NK-92 treated with Interleukin-12 subunit alpha and Interleukin-12 subunit beta, amount 100 ng/mL, for 24 hours (cell line): Measurements from ENCODE around the gene ZNF710.
A peak's percentile ranks its signal among the peaks of the same experiment; 100 is the strongest.

Experiments
- DNase-seq: peaks from one replicate; lab custom pipeline; 2025; lab: John Stamatoyannopoulos, UW

ZNF710 gene

DNA sequence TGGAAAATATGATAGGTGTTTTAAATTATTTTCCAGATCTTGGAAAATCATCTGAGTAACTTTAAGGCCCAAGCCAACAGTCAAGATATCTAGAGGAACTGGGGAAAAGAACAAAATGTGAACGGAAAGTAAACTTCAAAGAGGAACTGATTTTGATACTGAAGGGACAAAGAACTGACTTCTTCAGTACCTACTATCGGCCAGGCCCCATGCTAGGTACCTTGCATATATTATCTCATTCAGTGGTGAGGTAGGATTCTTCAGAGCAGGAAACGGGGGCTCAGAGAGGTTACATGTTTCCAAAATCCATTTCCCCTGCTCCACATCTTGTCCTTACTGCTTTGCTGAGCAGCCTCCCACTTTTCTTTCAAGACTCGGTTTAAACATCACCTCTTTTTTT, 9.8 kb upstream of the ZNF710 start:
- no peak for DNase-seq

DNA sequence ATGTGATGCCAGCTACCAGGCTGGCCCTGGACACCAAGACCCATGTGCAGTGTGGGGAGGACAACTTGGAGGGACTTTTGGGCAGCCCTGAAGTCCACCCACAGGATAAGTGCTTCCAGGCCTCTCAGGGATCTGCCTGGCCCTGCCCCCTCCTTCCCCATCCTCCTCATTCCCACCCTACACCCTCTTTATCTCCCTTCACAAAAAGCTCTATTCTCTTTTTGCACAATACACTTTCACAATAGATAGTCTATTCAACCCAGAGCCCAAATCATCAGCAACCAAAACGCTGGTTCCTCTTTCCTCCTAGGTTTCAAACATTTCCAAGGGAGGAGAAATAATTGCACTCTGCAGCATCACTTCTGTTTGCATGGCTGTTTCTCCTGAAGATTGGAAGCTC, 7.8 kb upstream of the ZNF710 start:
- DNase-seq = no peak

DNA sequence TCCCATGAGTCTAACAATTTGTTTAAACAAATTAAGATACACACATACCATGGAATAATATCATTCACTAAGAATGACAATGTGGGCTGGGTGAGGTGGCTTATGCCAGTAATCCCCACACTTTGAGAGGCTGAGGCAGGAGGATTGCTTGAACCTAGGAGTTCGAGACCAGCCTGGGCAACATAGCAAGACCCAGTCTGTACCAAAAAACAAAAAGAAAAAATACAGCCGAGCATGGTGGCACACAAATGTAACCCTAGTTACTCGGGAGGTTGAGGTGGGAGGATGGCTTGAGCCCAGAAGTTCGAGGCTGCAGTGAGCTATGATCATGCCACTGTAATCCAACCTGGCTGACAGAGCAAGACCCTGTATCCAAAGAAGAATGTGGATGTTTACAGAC, 4.0 kb upstream of the ZNF710 start:
- DNase-seq = no peak

GRCh38 chr15:89998141-89998661, 2.9 kb upstream of the ZNF710 start:
- no peak for DNase-seq

GRCh38 chr15:89998923-89999675, 2.0 kb upstream of the ZNF710 start:
- no peak for DNase-seq

GRCh38 chr15:89999676-90000185, 1.4 kb upstream of the ZNF710 start:
- no peak for DNase-seq

DNA sequence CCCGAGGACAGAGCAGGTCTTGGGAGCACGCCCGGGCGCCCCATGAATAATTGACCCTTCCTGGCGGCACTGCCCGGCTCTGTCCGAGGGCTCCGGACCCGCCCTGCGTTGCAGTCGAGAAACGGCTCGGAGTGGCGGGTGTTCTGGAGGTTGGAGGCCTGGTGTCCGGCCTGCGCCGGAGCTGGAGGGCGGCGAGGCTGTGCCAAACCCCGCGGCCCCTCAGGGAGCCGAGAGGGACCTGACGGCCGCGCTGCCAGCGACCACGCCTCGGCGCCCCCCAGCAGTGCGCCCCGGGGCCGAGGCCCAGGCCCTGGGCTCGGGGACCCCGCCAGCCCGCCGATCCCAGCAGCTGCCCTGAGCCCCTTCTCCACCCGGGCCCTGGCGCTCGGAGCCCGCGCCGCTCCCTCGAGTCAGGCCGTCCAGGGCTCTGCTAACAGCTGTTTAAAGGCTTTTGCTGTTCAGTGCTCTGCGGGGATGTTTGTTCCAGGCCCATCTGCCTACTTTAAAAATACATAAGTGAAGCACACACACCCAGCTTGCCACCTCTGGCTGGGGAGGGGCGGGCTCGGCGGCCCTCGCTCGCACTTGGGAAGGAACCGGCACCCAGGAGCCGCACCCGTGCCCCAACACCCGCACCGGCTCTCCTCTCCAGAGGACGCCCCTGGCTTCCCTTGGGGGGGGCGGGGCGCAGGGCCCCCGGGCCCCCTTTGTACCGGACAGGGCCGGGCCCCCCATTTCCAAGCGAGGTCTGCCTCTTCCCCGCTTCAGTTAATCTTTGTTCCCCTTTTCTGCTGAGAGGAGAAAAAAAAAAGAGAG, 730 bp upstream of the ZNF710 start:
- no peak for DNase-seq

- peak; percentile 62 for DNase-seq
Measured at GRCh38 chr15:90001683-90002427, 731 bp downstream of the ZNF710 start.

- DNase-seq = no peak
Measured at GRCh38 chr15:90002428-90002844, 1.3 kb downstream of the ZNF710 start.

DNA sequence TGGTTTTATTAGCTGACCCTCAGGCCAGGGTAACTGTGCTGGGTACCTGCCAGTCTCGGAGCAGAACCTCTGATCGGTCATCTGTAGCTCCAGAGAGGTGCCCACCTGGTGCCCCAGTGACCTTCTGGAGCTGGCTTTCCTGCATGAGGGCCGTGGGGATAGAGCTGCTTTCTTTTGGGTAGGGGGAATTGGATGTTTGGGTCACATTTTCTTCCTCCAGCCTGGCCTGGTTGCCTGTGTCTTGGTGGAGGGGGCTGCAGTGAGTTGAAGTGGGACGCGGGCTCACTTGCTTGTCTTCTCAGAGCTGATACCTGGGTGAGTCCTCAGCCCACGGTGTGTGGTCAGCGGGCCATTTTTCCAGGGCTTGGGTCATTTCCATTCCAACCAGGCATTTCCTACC, 2.6 kb downstream of the ZNF710 start:
- no peak for DNase-seq

DNA sequence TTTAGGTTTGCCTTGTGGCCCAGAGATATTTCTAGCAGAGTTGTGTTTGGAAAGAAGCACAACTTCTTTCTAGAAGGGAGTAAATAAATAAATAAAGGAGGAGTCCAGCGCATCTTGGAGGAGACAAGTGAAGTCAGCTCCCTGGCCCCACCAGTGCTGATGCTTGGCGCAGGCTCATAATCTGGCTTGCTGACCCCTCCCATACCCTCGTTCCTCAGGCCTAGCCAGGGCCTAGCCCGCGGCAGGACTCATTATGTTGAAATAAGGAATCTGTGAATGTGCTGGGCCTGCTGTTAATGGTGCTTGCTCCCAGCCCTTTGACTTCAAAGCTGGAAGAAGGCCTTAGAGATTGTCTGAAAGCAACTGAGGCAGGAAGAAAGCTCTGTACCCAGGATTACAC, 3.1 kb downstream of the ZNF710 start:
- no peak for DNase-seq

DNA sequence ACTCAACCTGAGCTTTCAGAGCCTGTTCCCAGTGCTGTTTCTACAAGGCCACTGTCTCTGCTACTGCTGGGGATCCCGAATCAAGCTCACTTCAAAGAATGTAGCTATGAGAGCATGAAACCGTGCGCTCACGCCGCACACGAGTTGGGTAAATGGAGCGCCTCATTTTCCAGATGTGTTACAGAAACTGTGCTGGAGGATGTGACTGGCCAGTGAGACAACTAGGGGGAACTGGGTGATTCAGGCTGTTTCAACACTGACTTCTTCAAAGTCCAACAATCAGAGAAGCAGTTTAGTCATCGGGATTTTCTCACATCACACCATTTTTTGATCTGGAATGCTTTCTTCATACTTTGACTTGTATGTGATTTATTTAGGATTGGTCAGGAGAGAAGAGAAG, 3.5 kb downstream of the ZNF710 start:
- no peak for DNase-seq

DNA sequence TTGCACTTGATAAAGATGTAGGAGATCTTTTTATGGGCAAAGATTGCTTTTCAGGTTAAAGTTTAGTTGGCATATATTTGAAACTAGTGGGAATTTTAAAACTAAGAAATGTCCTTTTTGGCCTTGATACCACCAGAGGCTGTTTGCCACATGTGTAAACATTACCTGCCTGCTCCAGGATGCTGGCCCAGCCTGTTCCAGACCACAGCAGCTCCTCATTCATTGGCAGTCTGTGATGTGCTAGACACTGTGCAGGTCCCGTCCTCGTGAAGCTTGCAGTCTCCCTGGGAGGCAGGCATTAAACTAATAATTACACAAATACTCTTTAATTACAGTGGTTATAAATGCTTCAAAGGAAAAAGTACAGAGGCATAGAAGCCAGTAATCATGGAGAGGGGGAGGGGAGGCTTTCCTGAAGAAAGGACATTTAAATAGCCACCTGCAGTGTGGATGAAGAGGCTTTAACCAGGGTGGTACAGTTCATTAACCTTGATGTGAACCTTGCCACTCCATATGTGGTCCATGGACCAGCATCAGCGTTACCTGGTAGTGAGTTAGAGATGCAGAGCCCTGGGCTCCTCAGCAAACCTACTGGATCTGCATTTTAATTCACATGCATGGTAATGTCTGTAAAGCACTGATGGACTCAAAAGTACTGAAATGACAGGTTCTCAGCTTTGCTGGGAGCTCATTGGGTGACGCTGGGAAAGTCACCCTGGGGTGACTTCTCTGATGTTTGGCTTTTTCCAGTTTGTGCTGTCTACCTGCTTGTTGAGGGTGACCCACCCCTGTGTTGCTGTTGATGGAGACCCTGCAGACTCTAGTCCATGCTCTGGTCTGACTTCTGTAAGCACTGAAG, 5.3 kb downstream of the ZNF710 start:
- DNase-seq = no peak

DNA sequence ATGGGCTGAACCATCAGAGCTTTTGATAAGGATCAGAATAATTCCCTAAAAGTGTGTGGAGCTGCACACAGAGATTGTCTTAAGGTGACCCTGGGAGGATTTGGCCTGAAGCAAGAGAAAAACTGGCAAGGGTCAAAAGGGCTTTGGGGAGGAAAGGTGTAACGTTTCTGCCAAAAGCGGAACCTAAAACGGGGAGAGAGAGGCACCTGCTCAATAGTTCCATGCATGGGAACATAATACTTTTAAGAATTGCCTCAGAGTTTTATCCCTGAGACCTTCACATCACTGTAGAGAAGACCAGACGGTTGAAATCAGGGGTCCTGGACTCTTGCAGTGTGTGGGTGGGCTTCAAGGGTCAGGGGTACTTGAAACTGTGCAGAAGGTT, 5.9 kb downstream of the ZNF710 start:
- DNase-seq = no peak

DNA sequence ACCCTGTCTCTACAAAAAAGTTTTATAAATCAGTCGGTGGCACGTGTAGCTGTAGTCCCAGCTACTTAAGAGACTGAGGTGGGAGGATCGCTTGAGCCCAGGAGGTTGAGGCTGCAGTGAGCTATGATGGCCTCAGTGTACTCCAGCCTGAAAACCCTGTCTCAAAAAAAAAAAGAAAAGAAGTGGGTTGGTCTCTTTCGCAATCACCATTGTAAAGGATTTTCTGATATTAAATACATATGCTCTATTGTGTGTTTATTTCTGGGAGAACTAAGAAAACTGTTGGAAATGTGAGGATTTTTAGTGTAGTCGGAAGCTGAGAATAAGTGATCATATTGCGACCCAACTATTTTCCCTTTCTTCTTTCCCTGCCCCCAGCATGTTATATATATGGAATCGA, 7.5 kb downstream of the ZNF710 start:
- DNase-seq = no peak

DNA sequence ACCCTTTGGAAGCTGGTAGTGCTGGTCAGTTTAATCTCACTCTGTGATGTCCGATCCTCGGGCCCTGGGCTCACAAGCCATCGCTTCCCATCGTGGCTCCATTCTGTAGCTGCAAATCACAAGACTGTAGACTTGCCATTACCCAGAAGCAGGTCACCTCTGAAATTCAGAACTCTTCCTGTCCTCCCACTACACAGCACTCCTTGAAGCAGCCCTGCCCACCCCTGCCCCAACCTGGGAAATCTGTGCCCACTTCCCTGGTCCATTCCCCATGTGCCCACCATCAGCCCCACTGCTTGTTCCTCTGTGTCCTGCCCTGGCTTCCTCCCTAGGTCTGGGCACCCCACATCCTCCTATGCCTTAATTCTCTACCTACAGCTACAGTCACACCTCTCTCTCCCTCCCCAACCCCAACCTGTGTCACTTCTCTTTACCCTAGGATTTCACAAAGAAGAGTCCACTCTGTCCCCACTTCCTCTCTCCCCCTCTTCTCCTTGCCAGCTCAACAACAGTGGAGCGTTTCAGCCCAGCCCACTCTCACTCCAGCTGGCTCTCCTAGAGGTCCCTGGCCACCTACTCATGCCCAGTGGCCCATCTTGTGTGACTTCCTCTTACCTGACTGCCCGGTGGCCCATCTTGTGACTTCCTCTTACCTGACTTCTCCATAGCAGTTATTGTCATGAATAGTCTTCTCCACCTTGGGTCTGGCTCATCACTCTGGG, 8.3 kb downstream of the ZNF710 start:
- DNase-seq = no peak

DNA sequence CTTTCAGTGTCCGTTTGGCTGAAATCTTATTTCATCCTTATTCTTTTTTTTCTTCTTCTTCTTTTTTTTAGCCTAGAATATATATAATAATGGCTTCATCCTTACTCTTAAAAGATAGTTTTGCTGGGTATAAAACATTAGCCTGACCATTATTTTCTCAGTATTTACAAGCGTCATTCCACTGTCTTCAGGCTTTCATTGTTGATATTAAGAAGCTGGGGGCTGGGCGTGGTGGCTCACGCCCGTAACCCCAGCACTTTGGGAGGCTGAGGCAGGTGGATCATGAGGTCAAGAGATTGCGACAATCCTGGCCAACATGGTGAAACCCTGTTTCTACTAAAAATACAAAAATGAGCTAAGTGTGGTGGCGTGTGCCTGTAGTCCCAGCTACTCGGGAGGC, 10.6 kb downstream of the ZNF710 start:
- DNase-seq = no peak

DNA sequence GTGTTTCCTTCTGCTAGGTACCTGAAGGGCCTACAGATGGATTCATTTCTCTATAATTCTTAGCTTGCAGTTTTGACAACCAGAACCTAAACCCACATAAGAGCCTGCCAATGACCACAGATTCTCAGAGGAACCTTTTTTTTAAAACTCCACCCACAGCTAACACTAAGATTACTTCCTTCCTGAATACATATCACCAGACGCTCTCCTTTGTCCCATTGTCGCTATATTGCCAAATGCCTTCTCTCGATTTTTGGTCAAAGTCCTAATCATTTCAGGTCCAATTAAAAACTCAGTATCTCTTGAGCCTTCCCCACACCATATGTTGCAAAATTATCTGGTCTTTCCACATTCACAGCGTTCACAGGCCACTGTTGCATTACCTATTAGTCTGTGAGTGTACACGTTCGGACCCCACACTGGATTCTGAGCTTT, 12.4 kb downstream of the ZNF710 start:
- DNase-seq = no peak

DNA sequence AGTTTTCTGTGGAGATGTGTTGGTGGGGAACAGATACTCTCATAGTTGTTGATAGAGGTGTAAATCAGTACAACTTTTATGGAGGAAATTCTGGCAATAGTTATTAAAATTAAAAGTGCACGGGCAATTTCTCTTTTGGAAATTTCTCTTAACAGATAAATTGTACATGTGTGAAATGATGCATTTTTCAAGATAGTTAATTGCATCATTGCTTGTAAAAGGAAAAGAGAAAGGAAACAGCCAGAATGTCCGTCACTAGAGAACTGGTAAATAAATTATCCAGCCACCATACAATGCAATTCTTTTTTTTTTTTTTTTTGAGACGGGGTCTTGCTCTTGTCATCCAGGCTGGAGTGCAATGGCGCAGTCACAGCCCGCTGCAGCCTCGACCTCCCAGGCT, 14.2 kb downstream of the ZNF710 start:
- DNase-seq = no peak

GRCh38 chr15:90015749-90016148, 14.6 kb downstream of the ZNF710 start:
- DNase-seq = no peak

GRCh38 chr15:90016721-90017120, 15.6 kb downstream of the ZNF710 start:
- no peak for DNase-seq
